Left lung (tissue), 10 donors: ENCODE results near the gene NRARP. TPM values are rescaled to one million over a fixed set of nuclear protein-coding genes. Genes with fewer than 3 reads are reported as not detected.

Source experiments
- ATAC-seq: fragments of 200-7000 bp; cut with Tn5 transposase; one replicate; pipeline ENCODE4 v1.9.1; 2020; ENCODE audit warnings: moderate library complexity
- DNase-seq, 4 donors: peaks; one replicate each; pipeline ENCODE4 v3.0.0-alpha.2; 2013 to 2020
- H3K27ac ChIP-seq, 2 donors: fragments of 200-600 bp; sonication (generic) in 1 of 2; one replicate each; pipeline versions ENCODE4 v1.5.0 to v1.8.0; 2020 to 2021
- H3K27me3 ChIP-seq, 2 donors: fragments of 200-600 bp; sonication (generic) in 1 of 2; one replicate each; pipeline versions ENCODE4 v1.5.0 to v1.8.0; 2020 to 2021
- H3K36me3 ChIP-seq, 2 donors: fragments of 200-600 bp; sonication (generic) in 1 of 2; one replicate each; pipeline versions ENCODE4 v1.5.0 to v1.8.0; 2020 to 2021
- H3K4me1 ChIP-seq, 2 donors: fragments of 200-600 bp; one replicate each; pipeline ENCODE4 v1.8.0; 2021
- H3K4me3 ChIP-seq, 2 donors: fragments of 200-600 bp; sonication (generic) in 1 of 2; one replicate each; pipeline versions ENCODE4 v1.5.0 to v1.8.0; 2020 to 2021; ENCODE audit warnings: mild to moderate bottlenecking in 1 of 2
- H3K9me3 ChIP-seq, 2 donors: fragments of 200-600 bp; sonication (generic) in 1 of 2; one replicate each; pipeline versions ENCODE4 v1.5.0 to v1.8.0; 2020 to 2021
- intact Hi-C, 2 donors: fragments of 100-400 bp; cut with DNase I; formaldehyde crosslinking; loops; one replicate each; pipeline versions ENCODE4 v1.11.2 to v1.14.2; 2022
- polyA plus RNA-seq, 6 donors: library from polyadenylated mRNA; unstranded; fragments of 120-200 nt; gene quantifications; one replicate each; pipeline ENCODE4 v1.2.1, GENCODE V29; 2013; ENCODE audit not compliant: insufficient read length in 6 of 6
- total RNA-seq, 2 donors: library from RNA; stranded (reverse); fragmentation: NEBNext Ultra II Directional; extraction: Animal tissue kit (Norgen Biotek cat#: 25700); gene quantifications; one replicate each; pipeline ENCODE4 v1.2.1, GENCODE V29; 2021
- TF ChIP-seq, protein P1 (sequence below), 2 donors: fragments of 200-600 bp; sonication (generic) in 1 of 2; IDR thresholded peaks; one replicate each; pipeline versions ENCODE4 v1.5.0 to v1.8.0; 2021; ENCODE audit warnings: antibody characterized with exemption in 2 of 2
- donor health status: DM: no; HTN: yes; CAD: no.
- donor health status: DM: no; HTN: no; CAD: no.

The NRARP gene
- total and polyA plus RNA-seq, 8 donors = 7.0 to 15.2 (median 9.7) TPM

GRCh38 chr9:137320555-137321384 is 18.7 kb upstream of the NRARP start:
- peak overlapping the region in 1 of 2 donors; percentile 63 for H3K27ac ChIP-seq
- H3K36me3 ChIP-seq = no peaks in the 10 kb centered on the region
- peak in 2 of 4 donors; percentile 34 to 72 for DNase-seq
- TF ChIP-seq, protein P1, sequence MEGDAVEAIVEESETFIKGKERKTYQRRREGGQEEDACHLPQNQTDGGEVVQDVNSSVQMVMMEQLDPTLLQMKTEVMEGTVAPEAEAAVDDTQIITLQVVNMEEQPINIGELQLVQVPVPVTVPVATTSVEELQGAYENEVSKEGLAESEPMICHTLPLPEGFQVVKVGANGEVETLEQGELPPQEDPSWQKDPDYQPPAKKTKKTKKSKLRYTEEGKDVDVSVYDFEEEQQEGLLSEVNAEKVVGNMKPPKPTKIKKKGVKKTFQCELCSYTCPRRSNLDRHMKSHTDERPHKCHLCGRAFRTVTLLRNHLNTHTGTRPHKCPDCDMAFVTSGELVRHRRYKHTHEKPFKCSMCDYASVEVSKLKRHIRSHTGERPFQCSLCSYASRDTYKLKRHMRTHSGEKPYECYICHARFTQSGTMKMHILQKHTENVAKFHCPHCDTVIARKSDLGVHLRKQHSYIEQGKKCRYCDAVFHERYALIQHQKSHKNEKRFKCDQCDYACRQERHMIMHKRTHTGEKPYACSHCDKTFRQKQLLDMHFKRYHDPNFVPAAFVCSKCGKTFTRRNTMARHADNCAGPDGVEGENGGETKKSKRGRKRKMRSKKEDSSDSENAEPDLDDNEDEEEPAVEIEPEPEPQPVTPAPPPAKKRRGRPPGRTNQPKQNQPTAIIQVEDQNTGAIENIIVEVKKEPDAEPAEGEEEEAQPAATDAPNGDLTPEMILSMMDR (IDR thresholded peaks at IDR 0.05) = no peak
- no peaks in the 10 kb centered on the region for H3K9me3 ChIP-seq
- H3K4me3 ChIP-seq = no peak overlapping the region
- intact Hi-C loops = no loop called here
- no peak for ATAC-seq
- H3K4me1 ChIP-seq = peaks cover under 1 to 38% of the 10 kb centered on the region in 2 donors
- H3K27me3 ChIP-seq = peaks cover 0 to 24% of the 10 kb centered on the region in 2 donors

DNA sequence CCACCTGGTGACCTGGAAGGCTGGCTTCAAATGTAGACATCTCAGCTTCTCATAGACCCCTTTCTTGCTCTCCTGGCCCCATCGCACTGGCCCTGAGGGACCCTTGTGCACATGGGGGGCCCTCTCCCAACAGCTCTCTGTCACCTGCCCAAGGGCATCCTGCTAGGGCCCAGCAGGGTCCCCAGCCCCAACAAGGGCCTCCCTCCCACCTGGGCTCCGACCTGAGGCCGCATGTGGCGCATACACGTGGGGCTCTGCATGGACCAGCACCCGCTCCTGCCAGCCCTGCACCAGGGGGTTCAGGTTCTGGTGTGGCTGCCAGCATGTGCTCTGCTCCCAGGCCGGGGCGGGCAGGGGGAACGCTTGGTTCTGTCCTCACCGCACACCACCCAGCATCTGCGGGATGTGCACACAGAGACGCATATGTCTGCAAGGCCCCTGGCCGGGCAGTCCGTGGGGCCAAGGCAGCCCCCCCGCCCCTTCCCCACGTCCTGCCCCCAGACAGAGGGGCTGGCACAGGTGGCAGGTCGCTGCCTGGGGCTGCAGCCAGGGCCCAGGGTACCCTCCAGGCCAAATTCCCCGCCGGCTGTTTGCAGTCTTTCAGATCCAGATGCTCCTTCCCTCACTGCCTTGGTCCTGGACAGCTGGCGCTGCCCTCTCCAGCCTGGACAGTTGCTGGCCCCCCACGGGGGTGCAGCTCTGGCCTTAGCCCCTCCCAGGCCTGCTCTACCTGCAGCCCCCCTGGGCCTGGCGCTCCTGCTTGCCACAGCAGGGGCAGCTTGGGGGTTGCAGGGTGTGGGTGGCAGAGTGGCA is 17.9 kb upstream of the NRARP start:
- H3K27me3 ChIP-seq = peaks cover 0 to 32% of the 10 kb centered on the region in 2 donors
- ATAC-seq = no peak
- peak in 1 of 4 donors; percentile 77 for DNase-seq
- H3K4me3 ChIP-seq = no peak overlapping the region
- H3K9me3 ChIP-seq = no peaks in the 10 kb centered on the region
- intact Hi-C loops = no loop called here
- peak overlapping the region in 1 of 2 donors; percentile 63 for H3K27ac ChIP-seq
- no peaks in the 10 kb centered on the region for H3K36me3 ChIP-seq
- H3K4me1 ChIP-seq = peaks cover 5 to 45% of the 10 kb centered on the region in 2 donors
- TF ChIP-seq, protein P1 (IDR thresholded peaks at IDR 0.05) = no peak

GRCh38 chr9:137319011-137319738 is 17.1 kb upstream of the NRARP start:
- H3K27me3 ChIP-seq = peaks cover 0 to 35% of the 10 kb centered on the region in 2 donors
- peaks cover 5 to 45% of the 10 kb centered on the region in 2 donors for H3K4me1 ChIP-seq
- intact Hi-C loops = no loop called here
- ATAC-seq (peak; percentile 13), DNase-seq (peak in 2 of 4 donors; percentile 38 to 66)
- H3K4me3 ChIP-seq = no peak overlapping the region
- H3K27ac ChIP-seq = peak overlapping the region in 1 of 2 donors; percentile 30
- no peaks in the 10 kb centered on the region for H3K9me3 ChIP-seq
- H3K36me3 ChIP-seq = no peaks in the 10 kb centered on the region
- TF ChIP-seq, protein P1 (IDR thresholded peaks at IDR 0.05) = no peak

DNA sequence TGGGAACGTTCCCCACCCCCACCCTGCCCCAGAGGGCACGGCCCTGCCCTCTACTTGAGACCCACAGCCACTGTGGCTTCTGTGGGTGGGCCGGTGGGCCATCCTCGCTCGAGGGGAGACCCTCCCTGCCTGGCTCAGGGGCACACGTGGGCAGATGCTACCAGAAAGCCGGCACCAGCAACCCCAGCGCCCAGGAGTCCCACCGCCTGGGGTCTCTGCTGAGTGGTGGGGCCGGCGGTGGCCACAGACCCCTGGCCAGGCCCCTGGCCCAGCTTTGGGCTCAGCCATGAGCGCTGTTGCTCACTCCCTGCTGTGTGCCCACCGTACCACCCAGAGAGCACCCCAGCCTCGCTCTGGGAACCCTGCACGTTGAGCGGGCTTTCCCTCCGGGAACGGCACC is 16.5 kb upstream of the NRARP start:
- peak overlapping the region in 1 of 2 donors; percentile 30 for H3K27ac ChIP-seq
- peaks cover 5 to 45% of the 10 kb centered on the region in 2 donors for H3K4me1 ChIP-seq

More for the DNA sequence above, 16.5 kb upstream of the NRARP start:
- Histone ChIP-seq H3K4me3 (no peak overlapping the region), H3K27me3 (peaks cover 0 to 35% of the 10 kb centered on the region in 2 donors), H3K9me3 (no peaks in the 10 kb centered on the region), H3K36me3 (no peaks in the 10 kb centered on the region)
- ATAC-seq (no peak), DNase-seq (peak in 1 of 4 donors; percentile 68)
- intact Hi-C loops = no loop called here
- TF ChIP-seq, protein P1 (IDR thresholded peaks at IDR 0.05) = no peak
